VCaP (cell line): ENCODE data around the gene FRS2.

Experiments
- H3K27ac ChIP-seq: fragments of 450-650 bp; 2 replicates; pipeline ENCODE4 v1.5.1; 2017
- CTCF ChIP-seq: fragments of 450-650 bp; conservative IDR thresholded peaks from 2 replicates; pipeline ENCODE4 v1.5.1; 2017; ENCODE audit warnings: mild to moderate bottlenecking, moderate library complexity

FRS2 gene

GRCh38 chr12:69473262-69473661 lies 3.1 kb downstream of the FRS2 start:
- no peak overlapping the region for H3K27ac ChIP-seq
- no peak for TF ChIP-seq CTCF

- H3K27ac ChIP-seq: no peak overlapping the region
- TF ChIP-seq CTCF: no peak
Observed at GRCh38 chr12:69474456-69474855, 4.3 kb downstream of the FRS2 start.

GRCh38 chr12:69475237-69475975 lies 5.2 kb downstream of the FRS2 start:
- H3K27ac ChIP-seq: no peak overlapping the region
- no peak for TF ChIP-seq CTCF

GRCh38 chr12:69476276-69477017 lies 6.3 kb downstream of the FRS2 start:
- no peak overlapping the region for H3K27ac ChIP-seq
- TF ChIP-seq CTCF: no peak

- TF ChIP-seq CTCF: no peak
- H3K27ac ChIP-seq: no peak overlapping the region
Observed at GRCh38 chr12:69479675-69480074, 9.5 kb downstream of the FRS2 start.

- no peak overlapping the region for H3K27ac ChIP-seq
- TF ChIP-seq CTCF: no peak
Observed at GRCh38 chr12:69480698-69481097, 10.5 kb downstream of the FRS2 start.

- no peak overlapping the region for H3K27ac ChIP-seq
- no peak for TF ChIP-seq CTCF
Observed at GRCh38 chr12:69481133-69481532, 10.9 kb downstream of the FRS2 start.
